Epithelial cell of esophagus (primary cell): ENCODE results near the gene POMGNT1.
"Not testable (repeated sequence)": the region's sequence is repeated elsewhere in the genome, so short reads cannot be mapped to it uniquely, and the experiment has no call there.

ENCODE experiments used
- DNase-seq: peaks from one replicate; pipeline ENCODE4 v3.0.0; 2010; ENCODE audit warnings: low read depth
- H3K4me3 ChIP-seq: 2 replicates; pipeline ENCODE4 v1.5.1; 2011; ENCODE audit warnings: mild to moderate bottlenecking, low read length, control low read depth
- TF ChIP-seq, protein P1 (sequence below): IDR thresholded peaks from 2 replicates; pipeline ENCODE4 v1.5.1; 2011; ENCODE audit warnings: low read depth, mild to moderate bottlenecking, low read length, control low read depth, inconsistent platforms; ENCODE audit not compliant: insufficient read depth; ENCODE audit errors: missing control alignments

The POMGNT1 gene

GRCh38 chr1:46236882-46237281 is 38.6 kb upstream of the POMGNT1 start:
- no peak overlapping the region for H3K4me3 ChIP-seq
- no peak for DNase-seq
- TF ChIP-seq, protein P1, sequence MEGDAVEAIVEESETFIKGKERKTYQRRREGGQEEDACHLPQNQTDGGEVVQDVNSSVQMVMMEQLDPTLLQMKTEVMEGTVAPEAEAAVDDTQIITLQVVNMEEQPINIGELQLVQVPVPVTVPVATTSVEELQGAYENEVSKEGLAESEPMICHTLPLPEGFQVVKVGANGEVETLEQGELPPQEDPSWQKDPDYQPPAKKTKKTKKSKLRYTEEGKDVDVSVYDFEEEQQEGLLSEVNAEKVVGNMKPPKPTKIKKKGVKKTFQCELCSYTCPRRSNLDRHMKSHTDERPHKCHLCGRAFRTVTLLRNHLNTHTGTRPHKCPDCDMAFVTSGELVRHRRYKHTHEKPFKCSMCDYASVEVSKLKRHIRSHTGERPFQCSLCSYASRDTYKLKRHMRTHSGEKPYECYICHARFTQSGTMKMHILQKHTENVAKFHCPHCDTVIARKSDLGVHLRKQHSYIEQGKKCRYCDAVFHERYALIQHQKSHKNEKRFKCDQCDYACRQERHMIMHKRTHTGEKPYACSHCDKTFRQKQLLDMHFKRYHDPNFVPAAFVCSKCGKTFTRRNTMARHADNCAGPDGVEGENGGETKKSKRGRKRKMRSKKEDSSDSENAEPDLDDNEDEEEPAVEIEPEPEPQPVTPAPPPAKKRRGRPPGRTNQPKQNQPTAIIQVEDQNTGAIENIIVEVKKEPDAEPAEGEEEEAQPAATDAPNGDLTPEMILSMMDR, result no peak

DNA sequence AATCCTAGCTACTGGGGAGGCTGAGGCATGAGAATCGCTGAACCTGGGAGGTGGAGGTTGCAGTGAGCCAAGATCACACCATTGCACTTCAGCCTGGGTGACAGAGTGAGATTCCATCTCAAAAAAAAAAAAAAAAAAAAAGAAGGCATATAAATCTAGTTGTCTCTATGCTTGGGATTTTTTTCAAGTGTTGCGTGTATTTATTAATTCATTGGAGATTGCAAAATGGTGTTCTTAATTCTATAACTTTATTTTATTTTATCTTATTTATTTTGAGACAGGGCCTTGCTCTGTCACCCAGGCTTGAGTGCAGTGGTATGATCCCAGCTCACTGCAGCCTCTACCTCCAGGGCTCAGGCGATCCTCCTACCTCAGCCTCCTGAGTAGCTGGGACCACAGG is 33.0 kb upstream of the POMGNT1 start:
- DNase-seq, H3K4me3 ChIP-seq: not testable (repeated sequence)

DNA sequence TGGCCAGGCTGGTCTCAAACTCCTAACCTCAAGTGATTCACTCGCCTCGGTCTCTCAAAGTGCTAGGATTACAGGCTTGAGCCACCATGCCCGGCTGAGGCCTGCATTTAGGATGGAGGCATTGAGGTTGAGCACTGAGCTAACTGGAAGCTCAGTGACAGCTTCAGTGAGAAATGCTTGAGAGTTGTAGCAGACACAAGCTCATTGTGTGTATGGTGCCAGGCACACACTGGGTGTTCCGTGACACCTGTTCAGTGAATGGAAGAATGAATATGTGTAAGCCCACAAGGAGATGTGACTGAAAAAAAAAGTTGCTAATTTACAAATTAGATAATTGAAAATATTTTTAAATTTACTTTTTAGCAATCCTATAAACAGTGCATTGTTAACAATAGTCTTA is 26.7 kb upstream of the POMGNT1 start:
- TF ChIP-seq, protein P1, result no peak
- no peak overlapping the region for H3K4me3 ChIP-seq
- no peak for DNase-seq

DNA sequence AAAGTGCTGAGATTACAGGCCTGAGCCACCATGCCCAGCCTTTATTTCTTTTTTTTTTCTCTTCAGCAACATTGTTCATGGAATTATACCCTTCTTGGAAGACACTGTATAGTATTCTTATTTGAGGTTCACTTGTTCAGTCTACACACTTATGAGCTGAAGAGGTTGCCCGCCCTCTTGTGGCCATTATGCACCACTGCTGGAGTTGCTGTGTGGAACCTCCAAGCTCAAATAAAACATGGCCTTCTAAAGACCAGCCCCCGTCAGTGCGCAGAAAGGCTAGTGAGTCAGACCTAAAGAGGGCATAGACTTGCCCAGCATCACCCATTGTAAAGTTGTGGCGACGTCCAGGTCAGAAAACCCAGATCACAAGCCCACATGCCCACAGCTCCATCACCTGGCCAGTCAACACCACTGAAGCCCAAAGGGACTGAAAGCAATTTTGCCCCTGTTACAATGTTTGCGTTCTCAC is 25.3 kb upstream of the POMGNT1 start:
- TF ChIP-seq, protein P1, result peak; percentile 96
- peak; percentile 91 for DNase-seq
- H3K4me3 ChIP-seq, result no peak overlapping the region

GRCh38 chr1:46223055-46223454 is 24.8 kb upstream of the POMGNT1 start:
- DNase-seq, H3K4me3 ChIP-seq: not testable (repeated sequence)

- no peak for DNase-seq
- TF ChIP-seq, protein P1, result no peak
- H3K4me3 ChIP-seq, result no peak overlapping the region
These were observed 23.5 kb upstream of the POMGNT1 start for GRCh38 chr1:46221749-46222148.

DNA sequence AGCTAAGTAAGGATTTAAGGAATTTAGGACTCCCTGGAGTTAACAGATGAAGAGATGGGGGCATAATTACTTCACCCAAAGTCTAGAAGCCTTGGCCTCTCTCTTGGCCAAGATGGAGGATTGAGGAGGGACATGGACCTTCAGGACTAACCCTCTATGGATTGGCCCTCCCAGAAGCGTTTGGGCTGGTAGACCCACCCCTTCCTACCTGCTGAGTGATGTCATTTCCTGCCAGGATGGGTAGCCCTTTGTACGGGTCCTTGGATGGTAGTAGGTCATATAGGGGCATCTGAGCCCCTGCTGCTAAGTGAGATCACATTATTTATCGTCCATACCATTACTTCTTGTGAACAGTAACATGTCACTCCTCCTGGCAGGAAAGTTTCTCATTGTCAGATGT is 22.6 kb upstream of the POMGNT1 start:
- TF ChIP-seq, protein P1, result no peak

GRCh38 chr1:46219551-46220520 is 21.6 kb upstream of the POMGNT1 start:
- DNase-seq, result no peak
- TF ChIP-seq, protein P1, result no peak
- no peak overlapping the region for H3K4me3 ChIP-seq

More for the DNA sequence above, 22.6 kb upstream of the POMGNT1 start:
- no peak overlapping the region for H3K4me3 ChIP-seq
- no peak for DNase-seq
